ENCODE data around the gene PAX2. TPM values are rescaled to one million over a fixed set of nuclear protein-coding genes. Genes with fewer than 3 reads are reported as not detected.

Gene PAX2
- total RNA-seq, 1 donor from 2014 or later, result 0.23 TPM

DNA sequence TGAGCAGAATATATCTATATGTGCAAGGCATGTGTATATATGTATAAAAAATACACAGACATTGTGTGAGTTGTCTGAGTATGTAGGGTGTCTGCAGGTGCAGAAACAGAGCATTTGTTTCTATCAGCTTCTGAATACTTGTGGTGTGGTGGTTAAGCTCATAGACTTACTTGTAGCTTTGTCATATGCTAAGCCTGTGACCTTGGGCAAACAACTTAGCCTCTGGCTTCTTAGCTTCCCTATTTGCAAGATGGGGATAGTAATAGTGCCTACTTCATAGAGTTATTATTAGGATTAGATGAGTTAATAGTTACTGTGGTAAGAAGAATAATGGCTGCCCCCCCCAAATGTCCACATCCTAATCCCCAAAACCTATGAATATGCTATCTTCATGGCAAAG is 28.2 kb upstream of the PAX2 start:
- H3K4me2 ChIP-seq (ENCODE audit: low read length), result no peak overlapping the region
- Mint-ChIP-seq H3K9me3 (ENCODE audit: unreplicated experiment) (peaks cover 28% of the 10 kb centered on the region), H3K36me3 (ENCODE audit: low read depth, unreplicated experiment) (peaks cover 2% of the 10 kb centered on the region), H3K27ac (ENCODE audit: unreplicated experiment) (no peak overlapping the region), H3K4me1 (ENCODE audit: low read depth, unreplicated experiment) (no peaks in the 10 kb centered on the region), H3K27me3 (ENCODE audit: low read depth, unreplicated experiment) (peaks cover 90% of the 10 kb centered on the region), H3K4me3 (ENCODE audit: unreplicated experiment) (no peak overlapping the region)
- no peaks in the 10 kb centered on the region for H3K36me3 ChIP-seq (ENCODE audit: insufficient read depth, low read length)
- H3K27ac ChIP-seq (ENCODE audit: low read depth, low read length), result no peak overlapping the region
- no peak overlapping the region for H3K9ac ChIP-seq (ENCODE audit: low read length)
- DNase-seq (ENCODE audit: low read depth), result no peak
- no peak overlapping the region for H2AFZ ChIP-seq (ENCODE audit: low read depth, low read length)
- peaks cover 80% of the 10 kb centered on the region for H3K27me3 ChIP-seq (ENCODE audit: insufficient read depth, low read length)
- no peaks in the 10 kb centered on the region for H3K79me2 ChIP-seq (ENCODE audit: insufficient read depth, low read length)
- no peaks in the 10 kb centered on the region for H3K4me1 ChIP-seq (ENCODE audit: insufficient read depth, low read length)
- TF ChIP-seq, protein P1, sequence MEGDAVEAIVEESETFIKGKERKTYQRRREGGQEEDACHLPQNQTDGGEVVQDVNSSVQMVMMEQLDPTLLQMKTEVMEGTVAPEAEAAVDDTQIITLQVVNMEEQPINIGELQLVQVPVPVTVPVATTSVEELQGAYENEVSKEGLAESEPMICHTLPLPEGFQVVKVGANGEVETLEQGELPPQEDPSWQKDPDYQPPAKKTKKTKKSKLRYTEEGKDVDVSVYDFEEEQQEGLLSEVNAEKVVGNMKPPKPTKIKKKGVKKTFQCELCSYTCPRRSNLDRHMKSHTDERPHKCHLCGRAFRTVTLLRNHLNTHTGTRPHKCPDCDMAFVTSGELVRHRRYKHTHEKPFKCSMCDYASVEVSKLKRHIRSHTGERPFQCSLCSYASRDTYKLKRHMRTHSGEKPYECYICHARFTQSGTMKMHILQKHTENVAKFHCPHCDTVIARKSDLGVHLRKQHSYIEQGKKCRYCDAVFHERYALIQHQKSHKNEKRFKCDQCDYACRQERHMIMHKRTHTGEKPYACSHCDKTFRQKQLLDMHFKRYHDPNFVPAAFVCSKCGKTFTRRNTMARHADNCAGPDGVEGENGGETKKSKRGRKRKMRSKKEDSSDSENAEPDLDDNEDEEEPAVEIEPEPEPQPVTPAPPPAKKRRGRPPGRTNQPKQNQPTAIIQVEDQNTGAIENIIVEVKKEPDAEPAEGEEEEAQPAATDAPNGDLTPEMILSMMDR (IDR thresholded peaks at IDR 0.05; ENCODE audit: insufficient read depth, low read depth, low read length), result no peak
- TF ChIP-seq EZH2 (IDR thresholded peaks at IDR 0.05; ENCODE audit: insufficient read depth, low read length), result no peak
- no peak for FAIRE-seq
- H4K20me1 ChIP-seq (ENCODE audit: insufficient read depth, low read length), result no peaks in the 10 kb centered on the region
- no peaks in the 10 kb centered on the region for H3K9me3 ChIP-seq (ENCODE audit: insufficient read depth, low read depth, low read length)
- H3K4me3 ChIP-seq (ENCODE audit: insufficient read depth, low read depth, low read length), result no peak overlapping the region

DNA sequence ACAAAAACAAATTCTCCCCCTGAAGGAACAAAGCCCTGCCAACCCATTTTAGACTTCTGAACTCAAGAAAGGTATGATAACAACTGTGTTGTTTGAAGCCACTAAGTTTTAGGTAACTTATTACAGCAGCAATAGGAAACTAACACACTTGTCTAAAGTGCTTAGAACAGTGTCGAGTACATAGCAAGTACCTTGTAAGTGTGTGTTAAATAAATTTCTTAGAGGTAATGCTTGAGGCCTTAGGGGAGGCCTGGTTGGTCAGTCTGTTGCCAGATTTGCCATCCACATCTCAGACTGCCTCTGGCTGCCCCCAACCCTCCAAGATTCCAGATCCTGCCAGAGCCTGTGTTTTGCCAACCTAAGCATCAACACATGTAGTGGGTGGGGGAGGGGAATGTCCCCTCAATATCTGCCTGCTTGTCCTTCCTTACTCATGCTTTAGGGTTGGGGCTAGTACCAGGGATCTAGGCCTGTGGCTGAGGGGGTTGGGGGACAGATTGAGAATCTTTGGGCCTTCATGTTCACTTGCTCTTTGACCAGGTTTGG is 27.1 kb upstream of the PAX2 start:
- H4K20me1 ChIP-seq (ENCODE audit: insufficient read depth, low read length), result peaks cover 2% of the 10 kb centered on the region
- H3K27me3 ChIP-seq (ENCODE audit: insufficient read depth, low read length), result peaks cover 77% of the 10 kb centered on the region
- H3K4me1 Mint-ChIP-seq (ENCODE audit: low read depth, unreplicated experiment), result no peaks in the 10 kb centered on the region
- H3K9me3 ChIP-seq (ENCODE audit: insufficient read depth, low read depth, low read length), result no peaks in the 10 kb centered on the region
- no peak overlapping the region for H3K9ac ChIP-seq (ENCODE audit: low read length)
- DNase-seq (ENCODE audit: low read depth) (no peak), FAIRE-seq (no peak)
- H3K27me3 Mint-ChIP-seq (ENCODE audit: low read depth, unreplicated experiment), result peaks cover 90% of the 10 kb centered on the region
- H3K36me3 ChIP-seq (ENCODE audit: insufficient read depth, low read length), result no peaks in the 10 kb centered on the region
- H3K4me2 ChIP-seq (ENCODE audit: low read length), result no peak overlapping the region
- H3K9me3 Mint-ChIP-seq (ENCODE audit: unreplicated experiment), result peaks cover 25% of the 10 kb centered on the region
- H3K79me2 ChIP-seq (ENCODE audit: insufficient read depth, low read length), result no peaks in the 10 kb centered on the region
- no peak overlapping the region for H3K4me3 Mint-ChIP-seq (ENCODE audit: unreplicated experiment)
- H3K36me3 Mint-ChIP-seq (ENCODE audit: low read depth, unreplicated experiment), result peaks cover 2% of the 10 kb centered on the region
- no peak overlapping the region for H3K27ac ChIP-seq (ENCODE audit: low read depth, low read length)
- H3K4me3 ChIP-seq (ENCODE audit: insufficient read depth, low read depth, low read length), result no peak overlapping the region
- H2AFZ ChIP-seq (ENCODE audit: low read depth, low read length), result no peak overlapping the region
- no peak for TF ChIP-seq EZH2 (IDR thresholded peaks at IDR 0.05; ENCODE audit: insufficient read depth, low read length)
- TF ChIP-seq, protein P1 (IDR thresholded peaks at IDR 0.05; ENCODE audit: insufficient read depth, low read depth, low read length), result no peak
- no peak overlapping the region for H3K27ac Mint-ChIP-seq (ENCODE audit: unreplicated experiment)
- no peaks in the 10 kb centered on the region for H3K4me1 ChIP-seq (ENCODE audit: insufficient read depth, low read length)

DNA sequence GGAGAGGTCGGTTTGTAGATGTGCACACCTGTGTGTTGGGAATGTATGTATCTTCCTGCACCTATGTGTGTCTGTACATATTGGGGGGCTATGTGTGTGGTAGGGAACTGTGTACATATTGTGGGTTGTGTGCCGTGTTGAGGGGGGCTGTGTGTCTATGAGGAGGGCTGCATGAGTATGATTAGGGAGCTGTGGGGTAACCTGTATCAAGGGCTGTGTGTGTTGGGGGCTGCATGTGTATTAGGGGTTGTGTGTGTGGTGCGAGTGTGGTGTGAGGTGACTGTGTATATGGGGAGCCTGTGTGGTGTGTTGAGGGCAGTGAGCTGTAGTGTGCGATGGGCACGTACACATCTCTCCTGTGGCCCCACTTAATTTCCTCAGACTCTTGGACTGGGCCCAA is 22.2 kb upstream of the PAX2 start:
- FAIRE-seq, result no peak
- no peaks in the 10 kb centered on the region for H3K36me3 ChIP-seq (ENCODE audit: insufficient read depth, low read length)
- Mint-ChIP-seq H3K4me1 (ENCODE audit: low read depth, unreplicated experiment) (no peaks in the 10 kb centered on the region), H3K4me3 (ENCODE audit: unreplicated experiment) (no peak overlapping the region), H3K27me3 (ENCODE audit: low read depth, unreplicated experiment) (peaks cover 82% of the 10 kb centered on the region), H3K36me3 (ENCODE audit: low read depth, unreplicated experiment) (no peaks in the 10 kb centered on the region), H3K27ac (ENCODE audit: unreplicated experiment) (no peak overlapping the region), H3K9me3 (ENCODE audit: unreplicated experiment) (peaks cover 7% of the 10 kb centered on the region)
- H3K9ac ChIP-seq (ENCODE audit: low read length), result no peak overlapping the region
- H2AFZ ChIP-seq (ENCODE audit: low read depth, low read length), result no peak overlapping the region
- H3K27me3 ChIP-seq (ENCODE audit: insufficient read depth, low read length), result peaks cover 62% of the 10 kb centered on the region
- peaks cover 3% of the 10 kb centered on the region for H3K4me1 ChIP-seq (ENCODE audit: insufficient read depth, low read length)
- H3K27ac ChIP-seq (ENCODE audit: low read depth, low read length), result no peak overlapping the region
- peaks cover 6% of the 10 kb centered on the region for H4K20me1 ChIP-seq (ENCODE audit: insufficient read depth, low read length)
- DNase-seq (ENCODE audit: low read depth), result no peak
- H3K9me3 ChIP-seq (ENCODE audit: insufficient read depth, low read depth, low read length), result no peaks in the 10 kb centered on the region
- H3K4me2 ChIP-seq (ENCODE audit: low read length), result no peak overlapping the region
- no peak for TF ChIP-seq EZH2 (IDR thresholded peaks at IDR 0.05; ENCODE audit: insufficient read depth, low read length)
- TF ChIP-seq, protein P1 (IDR thresholded peaks at IDR 0.05; ENCODE audit: insufficient read depth, low read depth, low read length), result no peak
- no peaks in the 10 kb centered on the region for H3K79me2 ChIP-seq (ENCODE audit: insufficient read depth, low read length)
- H3K4me3 ChIP-seq (ENCODE audit: insufficient read depth, low read depth, low read length), result no peak overlapping the region

All from astrocyte (in vitro differentiated cells and primary cell).